HuH-7.5 (cell line): Measurements from ENCODE around the gene ECHDC1.
A peak's percentile ranks its signal among the peaks of the same experiment; 100 is the strongest.
"Not testable (repeated sequence)": the region's sequence is repeated elsewhere in the genome, so short reads cannot be mapped to it uniquely, and the experiment has no call there.

ENCODE experiments used
- DNase-seq: peaks from one replicate; pipeline ENCODE4 v3.0.0; 2011; ENCODE audit warnings: low spot score

Gene ECHDC1

DNA sequence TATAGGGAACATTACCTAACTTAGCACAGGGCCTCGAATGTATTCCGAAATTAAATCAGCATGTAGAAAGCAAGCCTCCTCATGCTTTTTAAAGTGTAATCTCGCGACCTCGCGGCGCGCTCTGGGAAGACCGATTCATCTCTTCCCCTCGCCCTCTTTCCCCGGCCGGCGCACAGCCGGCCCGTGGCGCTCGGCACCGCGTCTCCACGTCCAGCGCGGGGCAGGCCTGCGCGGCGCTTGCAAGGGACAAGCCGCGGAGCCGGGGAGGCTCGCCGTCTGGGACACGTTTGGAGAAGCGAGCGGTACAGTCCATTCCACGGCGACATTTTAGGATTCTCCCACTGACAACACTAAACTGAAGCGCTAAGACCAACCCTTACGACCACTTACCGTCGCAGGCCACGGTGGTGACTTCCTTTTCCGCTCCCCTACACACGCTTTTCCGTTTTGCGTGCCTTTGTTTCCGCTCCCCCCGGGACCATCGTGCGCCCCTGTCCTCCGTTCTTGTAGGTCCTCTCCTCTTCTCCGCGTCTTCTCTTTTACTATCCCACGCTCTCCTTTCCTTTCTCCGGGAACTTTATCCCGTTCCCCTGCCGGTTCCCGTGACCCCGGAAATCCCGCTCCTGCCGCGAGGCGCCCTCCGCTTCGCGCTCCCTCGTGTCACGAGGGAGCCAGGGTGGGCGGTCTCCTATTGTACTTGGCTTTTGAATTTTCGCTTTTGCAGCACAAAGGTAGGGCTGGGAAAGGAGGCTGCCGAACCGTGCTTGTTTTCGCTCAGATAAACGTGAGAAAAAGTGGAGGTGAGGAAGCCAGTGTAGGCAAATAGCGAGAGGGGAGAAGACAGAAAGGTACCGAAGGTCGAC lies at the start of gene ECHDC1:
Gene ECHDC1 (minus strand): TSS at position 664 of the 863 bp plus-strand sequence. CDS start 12,581 bp downstream, outside the sequence.
- peak; percentile 39 for DNase-seq

- DNase-seq = no peak
These were observed 48.9 kb upstream of the ECHDC1 start for GRCh38 chr6:127392301-127392700.

DNA sequence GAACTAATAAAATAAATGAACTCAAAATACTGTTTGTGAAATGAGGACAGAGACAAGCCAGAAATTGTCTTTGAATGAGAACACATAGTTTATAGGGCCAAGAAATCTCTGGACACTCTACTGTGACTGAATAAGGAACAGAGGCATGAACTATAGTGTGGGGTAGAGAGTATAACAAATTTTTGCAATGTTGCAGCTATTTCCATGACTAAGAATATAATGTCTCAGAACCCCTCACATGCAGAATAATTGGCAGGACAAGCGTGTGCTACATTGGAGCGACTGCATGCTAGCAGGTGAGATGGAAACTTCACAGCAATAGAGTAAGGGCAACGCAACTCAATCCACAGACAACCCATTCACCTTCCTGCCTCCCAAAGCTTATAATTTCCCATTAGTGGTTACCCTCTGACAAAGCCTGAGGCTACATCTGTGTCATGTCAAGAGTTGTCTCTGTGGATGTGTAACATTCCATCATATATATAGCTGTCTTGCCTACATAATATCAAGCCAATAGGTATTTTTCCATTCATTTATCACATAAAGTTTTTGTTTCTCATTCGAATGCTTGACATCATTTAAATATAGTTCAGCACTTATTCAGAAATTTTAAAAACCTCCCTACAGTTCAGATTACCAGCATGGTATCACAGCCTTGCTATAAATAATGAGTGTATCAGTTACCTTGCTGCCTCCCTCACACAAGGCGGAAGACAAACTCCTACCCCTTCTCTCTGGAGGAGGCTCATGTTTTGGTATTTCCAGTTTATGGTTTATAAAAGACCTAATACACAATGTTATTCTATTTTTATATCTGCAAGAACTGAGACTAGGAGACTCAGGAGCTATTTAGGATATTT lies 47.9 kb upstream of the ECHDC1 start:
- DNase-seq = no peak

GRCh38 chr6:127389706-127390105 lies 46.3 kb upstream of the ECHDC1 start:
- no peak for DNase-seq

- DNase-seq = no peak
These were observed 42.4 kb upstream of the ECHDC1 start for GRCh38 chr6:127385668-127386430.

- DNase-seq = not testable (repeated sequence)
These were observed 41.4 kb upstream of the ECHDC1 start for GRCh38 chr6:127384848-127385247.

DNA sequence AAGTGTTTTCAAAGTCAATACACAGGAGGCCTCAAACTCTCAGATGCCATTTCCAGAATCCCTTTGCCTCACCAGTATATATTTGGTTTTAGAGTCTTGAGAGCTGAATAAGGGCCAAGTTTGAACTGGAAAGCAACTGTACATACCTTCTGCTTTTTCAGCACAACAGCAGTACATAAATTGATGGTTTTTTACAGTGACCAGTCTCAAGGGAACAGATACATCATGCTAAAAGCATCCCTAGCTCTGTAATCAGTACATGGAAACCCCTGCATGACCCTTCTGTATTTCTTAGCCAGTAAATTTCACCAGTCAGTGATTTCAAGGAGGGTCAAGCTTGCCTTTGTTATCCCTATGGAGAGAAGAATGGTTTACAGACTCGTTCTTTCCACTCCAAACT lies 40.6 kb upstream of the ECHDC1 start:
- DNase-seq = no peak

GRCh38 chr6:127382413-127382812 lies 39.0 kb upstream of the ECHDC1 start:
- no peak for DNase-seq

GRCh38 chr6:127381384-127381783 lies 38.0 kb upstream of the ECHDC1 start:
- no peak for DNase-seq

GRCh38 chr6:127376685-127377084 lies 33.3 kb upstream of the ECHDC1 start:
- DNase-seq = no peak

- no peak for DNase-seq
These were observed 23.6 kb upstream of the ECHDC1 start for GRCh38 chr6:127367023-127367375.

DNA sequence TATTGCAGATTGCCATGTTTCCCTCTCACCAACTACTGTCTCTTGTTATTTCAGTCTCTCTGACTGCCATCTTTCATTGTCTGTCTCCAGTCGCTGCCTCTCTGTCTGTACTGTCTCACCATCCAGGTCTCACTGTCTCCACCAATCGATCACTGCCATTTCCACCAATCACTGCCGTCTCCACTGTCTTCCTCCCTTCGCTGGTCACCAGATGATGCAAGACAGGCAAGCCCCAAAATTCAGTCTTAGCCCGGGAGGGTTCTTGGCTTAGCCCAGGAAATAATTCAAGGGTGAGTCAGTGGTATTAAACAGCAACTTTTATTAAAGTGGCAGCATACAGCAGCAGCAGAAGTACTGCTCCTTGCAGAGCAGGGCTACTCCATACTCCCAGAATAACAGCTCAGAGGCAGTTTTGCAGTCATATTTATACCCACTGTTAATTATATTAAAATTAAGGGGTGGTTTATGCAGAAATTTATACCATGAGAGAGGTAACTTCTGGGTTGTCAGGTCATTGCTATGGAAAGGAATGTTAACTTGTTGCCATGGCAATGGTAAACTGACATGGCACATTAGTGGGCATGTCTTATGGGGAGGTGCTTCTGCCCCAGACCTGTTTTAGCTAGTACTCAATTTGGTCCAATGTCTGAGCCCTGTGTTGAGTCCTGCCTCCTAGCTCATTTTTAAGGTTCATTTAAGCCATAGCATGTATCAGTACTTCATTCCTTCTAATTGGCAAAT lies 23.0 kb upstream of the ECHDC1 start:
- DNase-seq = no peak

DNA sequence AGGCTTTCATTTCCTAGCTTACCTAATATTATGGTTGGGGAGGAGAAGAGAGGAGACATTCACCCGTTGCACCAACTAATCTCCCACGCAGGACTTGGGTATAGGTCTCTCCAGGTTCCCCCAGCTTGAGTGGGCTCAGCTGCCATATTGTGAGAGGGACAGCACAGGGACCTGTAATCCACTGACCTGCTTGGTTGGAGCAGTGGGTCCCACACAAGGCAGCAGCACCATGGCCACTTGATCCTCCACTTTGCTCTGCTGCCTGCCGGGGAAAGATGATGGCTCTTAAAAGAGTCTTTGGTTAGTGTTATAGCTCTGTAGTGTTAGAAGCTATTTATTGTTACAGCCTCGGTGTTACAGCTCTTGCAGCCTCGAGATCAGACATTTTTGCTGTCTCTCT lies 22.5 kb upstream of the ECHDC1 start:
- DNase-seq = no peak

- no peak for DNase-seq
These were observed 9.1 kb upstream of the ECHDC1 start for GRCh38 chr6:127352524-127352923.

DNA sequence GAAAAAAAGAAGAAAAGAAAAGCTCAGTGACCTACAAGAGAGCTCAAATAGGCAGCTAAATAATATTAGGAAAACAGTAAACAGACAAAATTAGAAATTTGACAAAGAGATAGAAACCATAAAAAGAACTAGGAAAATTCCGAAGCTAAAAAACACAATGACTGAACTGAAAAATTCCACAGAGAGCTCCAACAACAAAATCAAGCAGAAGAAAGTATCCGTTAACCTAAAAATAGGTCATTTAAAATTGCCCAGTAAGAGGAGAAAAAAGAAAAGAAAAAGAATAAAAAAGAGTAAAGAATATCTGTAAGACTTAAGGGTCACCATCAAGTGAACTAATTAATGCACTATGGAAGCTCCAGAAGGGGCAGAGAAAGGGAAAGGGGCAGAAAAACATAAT lies 6.6 kb upstream of the ECHDC1 start:
- no peak for DNase-seq

DNA sequence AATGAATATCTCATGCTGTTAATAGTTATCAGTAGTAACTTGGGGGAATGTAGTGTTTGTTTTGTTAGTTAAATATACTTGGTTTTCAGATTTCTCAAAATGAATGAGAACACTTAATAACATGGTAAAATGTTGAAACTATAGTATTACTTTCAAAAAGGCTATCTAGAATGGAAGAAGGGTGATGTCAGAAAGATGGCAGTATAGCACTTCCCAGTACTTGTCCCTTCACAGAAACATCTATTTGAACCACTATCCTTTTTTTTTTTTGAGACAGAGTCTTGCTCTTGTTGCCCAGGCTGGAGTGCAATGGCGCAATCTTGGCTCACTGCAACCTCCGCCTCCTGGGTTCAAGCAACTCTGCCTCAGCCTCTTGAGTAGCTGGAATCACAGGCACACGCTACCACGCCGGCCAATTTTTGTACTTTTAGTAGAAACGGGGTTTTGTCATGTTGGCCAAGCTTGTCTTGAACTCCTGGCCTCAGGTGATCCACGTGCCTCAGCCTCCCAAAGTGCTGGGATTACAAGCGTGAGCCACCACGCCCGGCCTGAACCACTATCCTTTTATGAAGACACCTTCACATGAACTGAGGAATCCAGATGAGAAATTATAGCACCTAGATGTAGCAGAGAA lies 4.7 kb upstream of the ECHDC1 start:
- DNase-seq = no peak

DNA sequence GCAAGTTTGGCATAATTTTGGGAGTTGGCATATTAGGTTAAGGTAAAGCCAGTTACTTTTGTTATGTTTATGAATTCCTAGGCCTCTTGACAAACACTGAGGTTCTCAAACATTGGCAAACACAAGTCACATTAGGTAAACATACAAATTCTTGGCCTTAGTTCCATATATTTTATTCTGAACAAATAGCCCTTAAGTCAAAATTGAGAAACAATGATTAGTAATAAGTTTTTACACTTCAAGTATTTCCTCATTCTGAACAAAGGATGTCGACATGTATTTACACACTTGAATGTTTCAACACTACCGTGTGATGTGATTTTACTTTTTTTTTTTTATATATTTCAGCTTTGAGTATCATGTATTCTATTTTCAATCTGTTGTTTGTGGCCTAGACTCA lies 3.8 kb upstream of the ECHDC1 start:
- no peak for DNase-seq

- DNase-seq = no peak
These were observed 2.1 kb upstream of the ECHDC1 start for GRCh38 chr6:127345521-127345920.

DNA sequence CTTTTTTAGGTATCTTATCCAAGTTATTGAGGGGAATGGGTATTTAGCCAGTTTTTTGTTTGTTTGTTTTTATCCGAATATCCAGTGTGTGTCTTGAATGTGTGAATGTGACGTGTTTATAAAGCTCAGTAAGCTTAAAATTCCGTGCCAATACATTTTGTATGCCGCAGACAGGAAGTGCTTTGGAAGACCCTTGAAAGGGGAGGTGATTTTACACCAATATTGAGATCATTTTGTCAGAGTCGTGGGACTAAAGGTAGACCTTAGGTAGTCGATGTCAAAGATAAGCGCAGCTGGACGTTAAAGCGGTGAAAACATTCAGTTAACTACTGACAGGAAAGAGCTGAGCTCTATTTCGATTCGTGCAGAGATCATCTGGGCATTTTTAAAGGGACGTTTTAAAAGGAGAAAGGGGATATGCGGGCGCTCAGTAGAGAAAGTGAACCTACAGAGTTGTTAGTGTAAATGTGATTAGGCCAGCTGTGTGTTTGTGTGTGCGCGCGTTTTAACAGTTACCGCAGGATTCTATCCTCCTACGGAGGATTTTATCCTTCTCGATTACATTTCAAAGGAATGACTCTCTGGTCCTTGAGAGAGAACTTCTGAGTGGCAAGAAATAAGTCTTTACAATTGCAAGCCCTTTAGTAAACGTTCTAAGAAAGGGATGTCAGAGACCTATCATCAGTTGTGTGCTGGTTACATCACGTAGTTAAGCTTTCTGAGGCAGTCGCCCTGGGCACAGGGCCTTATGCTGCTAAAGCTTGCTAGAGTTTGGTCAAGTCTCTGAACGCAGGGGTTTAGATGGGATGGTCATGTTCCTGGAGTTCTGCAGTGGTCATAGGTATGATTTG lies 625 bp upstream of the ECHDC1 start:
- DNase-seq = no peak

- peak; percentile 14 for DNase-seq
These were observed 988 bp downstream of the ECHDC1 start for GRCh38 chr6:127342296-127342945.
